Endothelial cell of umbilical vein (primary cell): Measurements from ENCODE around the gene METTL21C. TPM values are rescaled to one million over a fixed set of nuclear protein-coding genes. Genes with fewer than 3 reads are reported as not detected.

Experiments
- BruUV-seq: library from RNA; stranded (reverse); fragments of 400-500 nt; replicated peaks from 2 replicates; lab custom pipeline; 2021; lab: Mats Ljungman, UMichigan
- CTCF ChIA-PET: fragments of 300-600, 350-600 bp; sonication (Branson Sonifier 250); formaldehyde crosslinking; loops from one replicate; lab custom pipeline; 2021; ENCODE audit warnings: antibody characterized with exemption, inconsistent platforms; lab: Charles Lee
- POLR2A ChIA-PET: fragments of 300-600, 350-600 bp; sonication (Branson Sonifier 250); formaldehyde crosslinking; loops from one replicate; lab custom pipeline; 2021; ENCODE audit warnings: antibody characterized with exemption, inconsistent platforms; lab: Charles Lee
- DNase-seq: peaks from one replicate; pipeline ENCODE4 v3.0.0-alpha.2; 2011; ENCODE audit warnings: low read depth, low spot score
- FAIRE-seq: peaks from 2 replicates; lab custom pipeline; 2011; peaks lifted over from hg19 to GRCh38; lab: Jason Lieb, UNC
- H2AFZ ChIP-seq: 2 replicates; pipeline ENCODE4 v1.6.0; 2012; ENCODE audit warnings: low read depth, low read length, control low read depth, inconsistent platforms
- H3K27ac ChIP-seq: 2 replicates; pipeline ENCODE4 v1.5.1; 2011; ENCODE audit warnings: low read depth, mild to moderate bottlenecking, control low read depth, low read length, moderate library complexity; ENCODE audit not compliant: insufficient read depth
- H3K27me3 ChIP-seq, 2 experiments: 2 replicates each; pipeline versions ENCODE4 v1.6.0 to v1.6.1; 2011; ENCODE audit warnings: low read length in 2 of 2, mixed read lengths in 1 of 2; ENCODE audit not compliant: control insufficient read depth in 2 of 2, insufficient read depth in 2 of 2
- H3K36me3 ChIP-seq, 2 experiments: 2 replicates in 1 of 2; 3 replicates in 1 of 2; pipeline ENCODE4 v1.5.1; 2011; ENCODE audit warnings: low read length in 2 of 2, mild to moderate bottlenecking in 1 of 2, moderate library complexity in 1 of 2; ENCODE audit not compliant: control insufficient read depth in 2 of 2, insufficient read depth in 2 of 2; ENCODE audit errors: extremely low read depth in 1 of 2
- H3K4me1 ChIP-seq: 3 replicates; pipeline ENCODE4 v1.5.1; 2011; ENCODE audit warnings: mild to moderate bottlenecking, low read length; ENCODE audit not compliant: control insufficient read depth, insufficient read depth; ENCODE audit errors: extremely low read depth
- H3K4me2 ChIP-seq: 2 replicates; pipeline ENCODE4 v1.6.1; 2011; ENCODE audit warnings: low read length, control low read depth, mixed read lengths; ENCODE audit not compliant: insufficient read depth
- H3K4me3 ChIP-seq, 3 experiments: fragments of 200-600 bp in 1 of 3; sonication (generic), shearing (Covaris generic) in 1 of 3; replicated peaks in 1 of 3; 2 replicates each; pipeline ENCODE4 v1.5.1; 2011 to 2016; ENCODE audit warnings: control low read depth in 3 of 3, low read length in 3 of 3, mild to moderate bottlenecking in 2 of 3, inconsistent platforms in 1 of 3, low read depth in 1 of 3, moderate library complexity in 1 of 3; ENCODE audit not compliant: insufficient read depth in 1 of 3
- H3K79me2 ChIP-seq: 2 replicates; pipeline ENCODE4 v1.6.0; 2012; ENCODE audit warnings: low read length, inconsistent platforms; ENCODE audit not compliant: control insufficient read depth, insufficient read depth
- H3K9ac ChIP-seq: replicated peaks from 2 replicates; pipeline ENCODE3; 2011; ENCODE audit warnings: low read length, control low read depth; ENCODE audit not compliant: insufficient read depth; ENCODE audit errors: extremely low read depth
- H3K9me1 ChIP-seq: replicated peaks from 3 replicates; pipeline ENCODE4 v1.6.0; 2011; ENCODE audit warnings: mild to moderate bottlenecking, low read length; ENCODE audit not compliant: control insufficient read depth, insufficient read depth; ENCODE audit errors: extremely low read depth
- H3K9me3 ChIP-seq: replicated peaks from 2 replicates; pipeline ENCODE4 v1.5.1; 2012; ENCODE audit warnings: low read length, inconsistent platforms; ENCODE audit not compliant: control insufficient read depth, insufficient read depth
- H4K20me1 ChIP-seq: replicated peaks from 2 replicates; pipeline ENCODE3; 2011; ENCODE audit warnings: mild to moderate bottlenecking, low read length; ENCODE audit not compliant: control insufficient read depth, insufficient read depth; ENCODE audit errors: extremely low read depth
- CTCF ChIP-seq, 2 donors: IDR thresholded peaks; 1 replicate in 1 of 2; 2 replicates in 1 of 2; pipeline ENCODE4 v1.5.1; 2011; ENCODE audit warnings: low read length in 2 of 2, mild to moderate bottlenecking in 2 of 2, moderate library complexity in 2 of 2, control low read depth in 1 of 2, inconsistent platforms in 1 of 2, low read depth in 1 of 2; ENCODE audit not compliant: insufficient read depth in 1 of 2; ENCODE audit errors: extremely low read depth in 1 of 2
- EZH2 ChIP-seq: IDR thresholded peaks from 2 replicates; pipeline ENCODE4 v1.6.1; 2012; ENCODE audit warnings: borderline replicate concordance, low read depth, mild to moderate bottlenecking, moderate library complexity, low read length, inconsistent platforms; ENCODE audit not compliant: severe bottlenecking
- FOS ChIP-seq: IDR thresholded peaks from 2 replicates; pipeline ENCODE4 v1.6.1; 2011; ENCODE audit warnings: mild to moderate bottlenecking, low read length, moderate library complexity, borderline replicate concordance; ENCODE audit not compliant: insufficient read depth
- GATA2 ChIP-seq: IDR thresholded peaks from 2 replicates; pipeline ENCODE4 v1.7.0; 2011; ENCODE audit warnings: low read depth, mild to moderate bottlenecking, moderate library complexity, mixed read lengths, low read length; ENCODE audit not compliant: insufficient read length, insufficient read depth
- JUN ChIP-seq: IDR thresholded peaks from 2 replicates; pipeline ENCODE4 v1.6.1; 2011; ENCODE audit warnings: borderline replicate concordance, low read depth; ENCODE audit not compliant: insufficient read length, insufficient read depth
- MAX ChIP-seq: IDR thresholded peaks from 2 replicates; pipeline ENCODE4 v1.6.1; 2011; ENCODE audit not compliant: insufficient read depth, insufficient read length
- MYC ChIP-seq: IDR thresholded peaks from one replicate; pipeline ENCODE4 v1.6.1; 2011; ENCODE audit warnings: mild to moderate bottlenecking, low read depth, low read length
- POLR2A ChIP-seq: IDR thresholded peaks from 2 replicates; pipeline ENCODE4 v1.6.1; 2012; ENCODE audit warnings: low read depth, mild to moderate bottlenecking, control low read depth, low read length
- POLR2AphosphoS5 ChIP-seq: IDR thresholded peaks from 2 replicates; pipeline ENCODE4 v1.6.1; 2012; ENCODE audit warnings: low read depth, mild to moderate bottlenecking, control low read depth, low read length, moderate library complexity; ENCODE audit not compliant: insufficient read depth
- dilution Hi-C: fragments of 300-500 bp; cut with MboI; formaldehyde crosslinking; loops from one replicate; pipeline ENCODE4 v1.15.0; 2019; ENCODE audit warnings: low sequenced_read_pairs; ENCODE audit not compliant: extremely low pct_ligation_motif_present
- intact Hi-C: fragments of 100-400 bp; cut with micrococcal nuclease; formaldehyde crosslinking; loops from one replicate; pipeline ENCODE4 v1.10.0; 2022
- polyA plus RNA-seq, 4 experiments: library from polyadenylated mRNA; depleted of rRNA in 3 of 4; stranded (reverse) in 3 of 4; unstranded in 1 of 4; fragments of >200 nt; gene quantifications; 2 replicates each; pipeline versions ENCODE4 v1.2.1 to v1.2.3, GENCODE V29; 2011 to 2012; ENCODE audit warnings: missing spikeins in 1 of 4
- total RNA-seq: library from RNA; stranded (reverse); gene quantifications from 2 replicates; pipeline ENCODE4 v1.2.3, GENCODE V29; 2021

METTL21C gene
- total and polyA plus RNA-seq, 2 donors (not counting 3 experiments of a cell fraction or from before 2014, with no cell fraction given) = not detected

- Histone ChIP-seq H3K9me3 (no peaks in the 10 kb centered on the region), H2AFZ (no peak overlapping the region), H3K9me1 (no peaks in the 10 kb centered on the region), H3K4me1 (no peaks in the 10 kb centered on the region), H3K4me2 (no peak overlapping the region), H4K20me1 (no peaks in the 10 kb centered on the region), H3K4me3 (no peak overlapping the region), H3K27ac (no peak overlapping the region), H3K36me3 (peaks cover 0 to 6% of the 10 kb centered on the region in 2 experiments), H3K27me3 (no peaks in the 10 kb centered on the region), H3K79me2 (no peaks in the 10 kb centered on the region), H3K9ac (no peak overlapping the region)
- POLR2A ChIA-PET = no interaction called here
- dilution Hi-C loops = no loop called here
- intact Hi-C loops = no loop called here
- FAIRE-seq (no peak), DNase-seq (no peak)
- TF ChIP-seq EZH2 = no peak
- no peak for TF ChIP-seq MAX
- no peak for TF ChIP-seq POLR2A
- TF ChIP-seq POLR2AphosphoS5 = no peak
- no peak for TF ChIP-seq MYC
- no peak for TF ChIP-seq JUN
- no peak for TF ChIP-seq FOS
- no peak for TF ChIP-seq CTCF (IDR thresholded peaks at IDR 0.05; ENCODE audit: extremely low read depth in 1 of 2, insufficient read depth in 1 of 2, low read depth in 1 of 2, low read length in 2 of 2)
- no peak for TF ChIP-seq GATA2
- CTCF ChIA-PET = interaction anchor here (5.0 kb wide), 1 partner anchor 42 kb away, joined by 25 read pairs; no protein-coding TSS in a partner anchor
- BruUV-seq = no TSS peak
Observed at GRCh38 chr13:102682211-102682610, 12.6 kb downstream of the METTL21C start.
